ENCODE results near the gene RGS6.
"Not testable (repeated sequence)": the region's sequence is repeated elsewhere in the genome, so short reads cannot be mapped to it uniquely, and the experiment has no call there.

RGS6 gene

DNA sequence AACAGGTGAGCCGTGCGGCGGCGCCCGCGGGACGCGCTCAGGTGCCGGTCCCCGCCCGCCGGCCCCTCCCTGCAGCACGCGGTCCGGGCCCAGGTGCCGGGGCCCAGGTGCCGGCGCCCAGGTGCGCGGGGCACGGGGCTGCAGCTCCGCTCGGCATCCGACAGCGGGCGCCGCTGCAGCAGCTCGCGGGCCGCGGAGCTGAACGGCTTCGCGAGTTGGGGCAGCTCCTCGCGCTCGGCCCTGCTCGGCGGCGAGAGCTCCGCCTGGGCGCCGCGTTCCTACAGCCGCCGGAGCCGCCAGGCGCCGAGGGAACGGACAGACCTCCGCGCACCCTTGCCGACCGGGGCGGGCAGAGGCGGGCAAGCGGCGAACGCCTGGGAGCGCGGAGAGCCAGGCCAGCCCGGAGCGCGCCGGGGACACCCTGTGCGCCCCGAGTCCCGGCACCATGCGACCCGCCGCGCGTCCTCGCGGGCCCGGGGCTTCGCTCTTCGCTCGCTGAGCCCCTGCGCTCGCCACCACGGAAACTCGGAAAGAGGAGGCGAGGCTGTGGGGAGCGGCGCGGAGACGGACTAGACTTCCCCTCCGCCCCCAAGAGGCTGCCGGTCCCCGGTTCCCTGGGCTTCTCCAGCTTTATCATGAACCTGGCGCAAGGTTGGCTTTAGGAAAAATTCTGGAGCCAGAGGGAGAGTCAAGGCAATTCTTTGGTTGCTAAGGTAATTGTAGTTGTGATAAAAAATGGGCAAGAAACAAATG is at the start of gene RGS6:
Gene RGS6, plus strand, starts transcription at position 201 of the 753 bp plus-strand sequence.
- Histone ChIP-seq H3K79me2 (ENCODE audit: insufficient read depth, low read depth) (no peaks in the 10 kb centered on the region), H3K4me3 (IDR thresholded peaks at IDR 0.05; ENCODE audit: insufficient read depth, low read depth, low read length) (no peak within 1 kb of the TSS)

DNA sequence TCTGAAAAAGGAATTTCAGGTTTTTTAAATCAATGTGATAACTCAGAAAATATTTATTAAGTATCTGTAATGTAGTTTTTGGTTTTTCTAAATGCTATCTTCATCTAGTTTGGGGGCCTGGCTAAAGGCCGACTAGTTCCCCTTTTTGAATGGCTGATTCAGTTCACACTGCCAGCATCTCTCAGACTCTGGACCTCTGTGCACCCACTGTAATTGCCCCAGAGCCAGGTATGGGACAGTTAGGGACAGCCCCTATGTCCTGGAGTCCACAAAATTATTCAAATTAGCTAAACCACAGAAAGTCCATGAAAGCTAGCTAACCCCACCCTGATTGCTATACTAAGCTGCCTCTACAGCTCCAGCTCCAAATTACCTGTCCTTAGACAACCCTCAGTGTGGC is 49.1 kb upstream of the RGS6 start:
- Histone ChIP-seq H3K36me3 (ENCODE audit: insufficient read depth) (no peaks in the 10 kb centered on the region), H3K9ac (no peak overlapping the region), H3K27me3 (ENCODE audit: insufficient read depth, low read depth) (no peaks in the 10 kb centered on the region), H3K4me1 (ENCODE audit: low read depth, poor library complexity, severe bottlenecking) (no peaks in the 10 kb centered on the region), H3K79me2 (ENCODE audit: insufficient read depth, low read depth) (no peaks in the 10 kb centered on the region), H4K20me1 (ENCODE audit: insufficient read depth) (no peaks in the 10 kb centered on the region), H3K27ac (no peak overlapping the region), H3K4me2 (no peak overlapping the region), H3K4me3 (IDR thresholded peaks at IDR 0.05; ENCODE audit: insufficient read depth, low read depth, low read length) (no peak overlapping the region), H2AFZ (ENCODE audit: low read depth) (no peak overlapping the region)
- no peak for TF ChIP-seq CTCF (conservative IDR thresholded peaks at IDR 0.05; ENCODE audit: low read depth, low read length)

More for the DNA sequence above, at the start of gene RGS6:
- Histone ChIP-seq H3K4me2 (no peak within 1 kb of the TSS), H3K27me3 (ENCODE audit: insufficient read depth, low read depth) (no peaks in the 10 kb centered on the region), H3K9ac (no peak within 1 kb of the TSS), H2AFZ (ENCODE audit: low read depth) (no peak within 1 kb of the TSS), H4K20me1 (ENCODE audit: insufficient read depth) (no peaks in the 10 kb centered on the region), H3K4me1 (ENCODE audit: low read depth, poor library complexity, severe bottlenecking) (no peaks in the 10 kb centered on the region), H3K36me3 (ENCODE audit: insufficient read depth) (no peaks in the 10 kb centered on the region), H3K27ac (no peak within 1 kb of the TSS)
- no peak for TF ChIP-seq CTCF (conservative IDR thresholded peaks at IDR 0.05; ENCODE audit: low read depth, low read length)

- Histone ChIP-seq H3K27ac (no peak overlapping the region), H3K79me2 (ENCODE audit: insufficient read depth, low read depth) (no peaks in the 10 kb centered on the region), H3K4me1 (ENCODE audit: low read depth, poor library complexity, severe bottlenecking) (no peaks in the 10 kb centered on the region), H3K27me3 (ENCODE audit: insufficient read depth, low read depth) (no peaks in the 10 kb centered on the region), H3K9ac (no peak overlapping the region), H4K20me1 (ENCODE audit: insufficient read depth) (no peaks in the 10 kb centered on the region), H3K4me2 (no peak overlapping the region), H2AFZ (ENCODE audit: low read depth) (no peak overlapping the region), H3K36me3 (ENCODE audit: insufficient read depth) (no peaks in the 10 kb centered on the region), H3K4me3 (IDR thresholded peaks at IDR 0.05; ENCODE audit: insufficient read depth, low read depth, low read length) (no peak overlapping the region)
- no peak for TF ChIP-seq CTCF (conservative IDR thresholded peaks at IDR 0.05; ENCODE audit: low read depth, low read length)
Measured at GRCh38 chr14:71885301-71885700, 46.9 kb upstream of the RGS6 start.

DNA sequence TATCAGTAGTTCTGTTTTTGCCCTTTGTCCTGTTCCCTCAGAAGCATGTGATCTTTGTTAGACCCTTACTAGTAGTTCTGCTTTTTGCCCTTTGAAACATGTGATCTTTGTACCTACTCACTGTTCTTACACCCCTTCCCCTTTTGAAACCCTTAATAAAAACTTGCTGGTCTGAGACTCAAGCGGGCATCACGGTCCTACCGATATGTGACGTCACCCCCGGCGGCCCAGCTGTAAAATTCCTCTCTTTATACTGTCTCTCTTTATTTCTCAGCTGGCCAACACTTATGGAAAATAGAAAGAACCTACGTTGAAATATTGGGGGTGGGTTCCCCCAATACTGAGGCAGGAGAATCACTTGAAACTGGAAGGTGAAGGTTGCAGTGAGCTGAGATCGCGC is 44.4 kb upstream of the RGS6 start:
- H3K79me2 ChIP-seq (ENCODE audit: insufficient read depth, low read depth); H3K4me1 ChIP-seq (ENCODE audit: low read depth, poor library complexity, severe bottlenecking); H3K27ac ChIP-seq; H3K9ac ChIP-seq; H2AFZ ChIP-seq (ENCODE audit: low read depth); H4K20me1 ChIP-seq (ENCODE audit: insufficient read depth); H3K27me3 ChIP-seq (ENCODE audit: insufficient read depth, low read depth); H3K4me3 ChIP-seq (IDR thresholded peaks at IDR 0.05; ENCODE audit: insufficient read depth, low read depth, low read length); H3K36me3 ChIP-seq (ENCODE audit: insufficient read depth); H3K4me2 ChIP-seq: not testable (repeated sequence)

DNA sequence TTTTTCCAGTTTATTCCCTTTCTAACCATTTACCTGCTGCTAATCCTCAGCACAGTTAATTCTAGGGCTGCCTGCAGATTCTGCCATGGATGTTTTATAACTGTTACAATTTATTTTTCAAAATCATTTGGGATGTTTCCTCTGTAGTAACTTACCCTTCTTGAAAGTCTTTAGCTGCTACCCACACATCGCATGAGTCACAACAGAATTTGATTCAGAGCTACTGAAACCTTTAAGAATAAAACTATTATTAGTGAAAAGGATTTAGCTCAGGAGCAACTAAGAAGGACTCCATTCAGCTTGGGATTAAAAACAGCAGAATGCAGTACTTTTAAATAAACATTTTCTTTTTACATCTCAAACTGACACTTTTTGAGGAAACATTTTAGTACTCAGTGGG is 41.7 kb upstream of the RGS6 start:
- Histone ChIP-seq H3K9ac (no peak overlapping the region), H2AFZ (ENCODE audit: low read depth) (no peak overlapping the region), H4K20me1 (ENCODE audit: insufficient read depth) (no peaks in the 10 kb centered on the region), H3K79me2 (ENCODE audit: insufficient read depth, low read depth) (no peaks in the 10 kb centered on the region), H3K27me3 (ENCODE audit: insufficient read depth, low read depth) (no peaks in the 10 kb centered on the region), H3K27ac (no peak overlapping the region), H3K4me3 (IDR thresholded peaks at IDR 0.05; ENCODE audit: insufficient read depth, low read depth, low read length) (no peak overlapping the region), H3K4me2 (no peak overlapping the region), H3K36me3 (ENCODE audit: insufficient read depth) (no peaks in the 10 kb centered on the region), H3K4me1 (ENCODE audit: low read depth, poor library complexity, severe bottlenecking) (no peaks in the 10 kb centered on the region)
- TF ChIP-seq CTCF (conservative IDR thresholded peaks at IDR 0.05; ENCODE audit: low read depth, low read length) = no peak
